Measurements from ENCODE around the gene ARSA.
"Not testable (repeated sequence)": the region's sequence is repeated elsewhere in the genome, so short reads cannot be mapped to it uniquely, and the experiment has no call there.

ARSA gene

DNA sequence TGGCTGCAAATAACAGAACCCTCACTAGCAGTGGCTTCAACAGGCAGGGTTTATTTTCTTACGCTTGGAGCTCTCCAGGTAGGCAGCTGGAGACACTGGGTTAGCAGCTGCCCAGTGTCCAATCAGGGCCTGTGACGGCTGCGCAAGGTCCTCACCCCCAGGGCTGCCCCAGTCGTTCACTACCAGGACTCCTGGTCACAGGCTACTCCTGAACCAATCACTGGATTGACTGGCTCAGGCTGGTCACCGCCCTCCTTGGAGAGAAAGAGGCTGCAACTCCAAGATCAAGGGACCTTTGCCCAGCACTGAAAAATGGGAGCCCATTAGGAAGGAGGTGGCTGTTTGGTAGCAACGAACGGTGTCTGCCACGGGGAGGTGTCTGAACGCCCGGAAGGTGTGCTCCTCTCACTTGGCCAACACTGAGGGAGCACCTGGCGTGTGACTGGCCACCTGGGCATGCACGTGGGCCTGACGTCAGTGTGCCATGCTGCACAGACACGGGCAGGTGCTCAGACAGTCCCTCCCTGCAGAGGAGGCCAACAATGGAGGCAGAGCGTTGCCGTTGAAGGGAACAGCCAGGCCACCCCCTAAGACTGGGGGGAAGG, 5.1 kb downstream of the ARSA start:
- H3K4me1 ChIP-seq: peaks cover 51% of the 10 kb centered on the region
- H4K20me1 ChIP-seq: no peaks in the 10 kb centered on the region
- H3K27me3 ChIP-seq: no peaks in the 10 kb centered on the region
- H3K9ac ChIP-seq: no peak overlapping the region
- no peaks in the 10 kb centered on the region for H3K9me3 ChIP-seq
- H3K4me3 ChIP-seq: no peak overlapping the region
- peak overlapping the region; percentile 84 for H3K4me2 ChIP-seq
- H3K36me3 ChIP-seq: peaks cover 18% of the 10 kb centered on the region; the same call in 1 of the 2 replicates
- no peak for TF ChIP-seq Cebpa-rat (IDR thresholded peaks at IDR 0.05)
- no peak overlapping the region for H3K27ac ChIP-seq

DNA sequence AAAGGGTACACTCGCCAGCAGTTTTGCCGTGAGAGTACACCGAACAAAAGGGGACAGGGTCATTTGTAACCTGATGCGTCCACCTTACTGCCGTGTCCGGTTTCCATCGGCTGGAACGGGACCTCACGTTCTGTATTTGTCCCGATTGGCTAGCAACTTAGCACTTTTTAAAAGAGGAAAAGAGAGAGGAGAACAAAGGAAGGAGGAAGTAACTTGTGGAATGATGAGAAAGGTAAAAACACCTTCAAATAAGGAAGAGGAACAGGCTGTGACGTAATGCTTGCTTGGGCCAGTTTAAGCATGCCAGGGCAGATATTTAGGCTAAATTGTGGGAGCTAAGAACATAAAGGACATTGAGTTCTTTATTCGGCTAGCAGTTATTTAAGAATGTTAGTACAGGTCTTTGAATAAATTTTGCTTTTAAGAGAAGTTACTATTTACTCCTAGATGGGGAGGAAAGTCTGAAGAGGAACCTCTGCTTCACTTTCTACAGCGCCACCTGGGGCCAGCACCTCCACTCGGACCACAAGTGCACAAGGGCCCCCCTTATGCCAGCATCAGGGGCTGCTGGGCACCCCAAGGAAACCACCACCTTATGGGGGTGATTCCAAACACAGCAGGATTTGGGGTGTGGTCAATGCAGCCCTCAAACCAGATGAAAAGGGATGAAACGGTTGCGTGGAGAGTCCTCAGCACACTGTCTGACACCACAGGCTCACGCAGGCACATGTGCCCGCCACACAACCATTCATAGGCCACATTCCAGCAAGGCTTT, 5.8 kb downstream of the ARSA start:
- no peaks in the 10 kb centered on the region for H3K27me3 ChIP-seq
- peak overlapping the region; percentile 84 for H3K4me2 ChIP-seq
- TF ChIP-seq Cebpa-rat (IDR thresholded peaks at IDR 0.05): no peak
- peaks cover 18% of the 10 kb centered on the region; the same call in 1 of the 2 replicates for H3K36me3 ChIP-seq
- no peaks in the 10 kb centered on the region for H4K20me1 ChIP-seq
- peak overlapping the region; percentile 67 for H3K27ac ChIP-seq
- H3K9ac ChIP-seq: peak overlapping the region; percentile 65; the same call in 1 of the 2 replicates
- peak overlapping the region; percentile 63 for H3K4me3 ChIP-seq
- H3K4me1 ChIP-seq: peaks cover 45% of the 10 kb centered on the region
- H3K9me3 ChIP-seq: no peaks in the 10 kb centered on the region

DNA sequence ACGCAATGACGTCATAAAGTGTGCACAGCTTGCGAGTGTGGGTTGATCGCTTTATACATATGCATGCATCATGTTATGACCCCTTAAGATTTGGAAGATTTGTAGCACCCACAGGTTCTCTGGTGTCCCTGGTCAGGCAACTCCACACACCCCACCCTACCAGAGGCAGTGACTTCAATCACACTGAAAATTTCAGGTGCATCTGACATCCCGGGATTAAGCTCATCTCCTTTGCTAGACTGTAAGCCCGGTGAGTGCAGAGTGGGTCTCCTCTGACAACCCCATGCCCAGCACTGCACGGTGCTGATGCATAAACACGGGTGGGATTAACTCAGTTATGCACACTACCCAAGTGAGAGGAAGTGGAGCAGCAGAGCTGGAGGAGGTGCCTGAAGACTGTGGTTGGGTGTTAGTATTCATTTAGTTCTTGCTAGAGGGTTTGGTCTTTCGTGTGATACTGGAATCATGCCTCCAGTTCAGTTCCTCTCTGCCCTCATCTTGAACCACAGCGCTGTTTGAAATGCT, 6.5 kb downstream of the ARSA start:
- H4K20me1 ChIP-seq: no peaks in the 10 kb centered on the region
- H3K4me1 ChIP-seq: peaks cover 38% of the 10 kb centered on the region
- peak overlapping the region; percentile 63 for H3K4me3 ChIP-seq
- no peaks in the 10 kb centered on the region for H3K9me3 ChIP-seq
- TF ChIP-seq Cebpa-rat (IDR thresholded peaks at IDR 0.05): no peak
- H3K9ac ChIP-seq: peak overlapping the region; percentile 17; the same call in 1 of the 2 replicates
- H3K4me2 ChIP-seq: peak overlapping the region; percentile 84
- H3K36me3 ChIP-seq: peaks cover 15% of the 10 kb centered on the region; the same call in 1 of the 2 replicates
- H3K27me3 ChIP-seq: no peaks in the 10 kb centered on the region
- H3K27ac ChIP-seq: peak overlapping the region; percentile 67

DNA sequence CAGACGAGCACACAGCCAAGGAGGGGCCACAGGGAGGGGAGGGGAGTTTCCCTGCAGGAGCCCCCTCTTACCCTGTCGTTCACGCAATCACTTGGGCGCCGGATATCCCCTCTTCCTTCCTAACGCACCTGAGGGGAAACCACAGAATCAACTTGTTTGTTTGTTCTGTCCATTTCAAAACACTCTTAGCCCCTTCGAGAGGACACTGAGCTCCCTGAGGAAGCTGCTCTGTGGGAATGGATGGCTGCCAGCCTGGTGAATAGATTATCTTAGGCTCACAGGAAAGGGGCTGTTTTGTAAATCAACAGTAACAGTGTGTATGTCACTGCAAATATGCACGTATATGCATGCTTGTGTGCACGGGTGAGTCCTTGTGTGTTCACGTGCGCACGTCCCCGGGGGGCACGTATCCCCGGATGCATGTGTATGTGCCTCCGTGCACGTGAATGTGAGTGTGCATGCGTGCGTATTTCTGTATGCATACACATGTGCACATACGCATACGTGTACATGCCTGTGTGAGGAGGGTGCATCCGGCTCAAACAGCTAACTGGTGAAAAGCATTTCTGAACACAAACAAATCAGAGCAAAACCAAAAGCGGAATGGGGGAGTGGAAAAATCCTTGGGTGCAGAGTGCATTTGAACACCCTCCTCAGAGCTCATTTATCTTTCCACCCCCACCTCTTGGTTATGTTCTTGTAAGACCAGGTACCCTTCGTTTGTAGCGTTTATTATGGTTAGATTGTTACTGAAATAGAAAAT, 7.2 kb downstream of the ARSA start:
- Histone ChIP-seq H3K27ac (no peak overlapping the region), H3K27me3 (no peaks in the 10 kb centered on the region), H3K9ac (no peak overlapping the region), H3K9me3 (no peaks in the 10 kb centered on the region), H3K4me3 (peak overlapping the region; percentile 63), H3K4me1 (peaks cover 36% of the 10 kb centered on the region), H4K20me1 (no peaks in the 10 kb centered on the region), H3K4me2 (peak overlapping the region; percentile 84), H3K36me3 (peaks cover 10% of the 10 kb centered on the region; the same call in 1 of the 2 replicates)
- TF ChIP-seq Cebpa-rat (IDR thresholded peaks at IDR 0.05): no peak

DNA sequence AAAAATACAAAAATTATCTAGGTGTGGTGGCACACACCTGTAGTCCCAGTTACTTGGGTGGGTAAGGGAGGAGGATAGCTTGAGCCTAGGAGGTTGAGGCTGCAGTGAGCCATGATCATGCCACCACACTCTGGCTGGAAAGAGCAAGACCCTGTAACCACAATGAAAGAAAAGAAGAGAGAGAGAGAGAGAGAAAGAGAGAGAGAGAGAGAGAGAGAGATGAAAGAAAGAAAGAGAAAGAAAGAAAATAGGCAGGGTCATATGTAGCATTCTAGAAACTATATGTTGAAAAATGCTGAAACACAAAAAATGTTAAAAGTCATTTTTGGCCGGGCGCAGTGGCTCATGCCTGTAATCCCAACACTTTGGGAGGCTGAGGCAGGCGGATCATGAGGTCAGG, 13.7 kb downstream of the ARSA start:
- not testable (repeated sequence) for H3K4me1 ChIP-seq, H3K9ac ChIP-seq, H3K4me3 ChIP-seq, H3K36me3 ChIP-seq, H3K27me3 ChIP-seq, H3K4me2 ChIP-seq, H4K20me1 ChIP-seq, H3K9me3 ChIP-seq, H3K27ac ChIP-seq

DNA sequence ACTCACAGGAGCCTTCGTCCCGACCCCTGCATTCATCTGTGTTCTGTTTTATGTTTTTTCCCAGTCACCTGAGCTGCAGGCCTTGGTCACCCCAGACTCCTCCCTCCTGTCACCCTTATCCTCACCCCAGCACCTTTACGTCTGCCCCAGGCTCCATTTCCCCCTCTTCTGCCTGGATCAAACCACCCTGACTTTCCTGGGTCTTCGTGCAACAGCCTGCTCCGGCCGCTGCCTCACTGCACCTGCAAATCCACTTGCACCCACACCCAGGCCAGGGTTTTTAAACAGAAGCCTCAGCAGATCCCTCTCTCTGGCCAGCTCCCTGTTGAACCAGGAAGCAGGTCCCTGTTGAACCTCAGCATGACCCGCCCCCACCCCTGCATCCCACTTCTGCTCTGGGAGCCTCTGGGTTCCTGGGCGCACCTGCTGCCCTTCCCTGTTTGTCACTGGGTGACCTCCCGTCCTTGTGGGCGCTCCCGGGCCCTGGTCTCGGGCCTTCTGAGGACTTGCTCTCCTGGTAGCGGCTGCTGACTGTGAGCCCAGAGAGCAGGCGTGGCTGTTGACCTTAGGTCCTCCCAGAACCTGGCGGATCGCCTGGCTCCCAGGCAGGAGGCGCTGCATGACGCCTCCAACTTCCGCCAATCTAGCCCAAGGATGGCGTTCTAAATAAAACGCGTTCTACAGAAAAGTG, 14.5 kb downstream of the ARSA start:
- TF ChIP-seq Cebpa-rat (IDR thresholded peaks at IDR 0.05): no peak
- Histone ChIP-seq H3K4me1 (no peaks in the 10 kb centered on the region), H3K9ac (no peak overlapping the region), H3K9me3 (no peaks in the 10 kb centered on the region), H3K36me3 (no peaks in the 10 kb centered on the region), H3K27me3 (0 out of 2 replicates have a peak, but pooled peaks cover 3% of the 10 kb centered on the region), H3K27ac (no peak overlapping the region), H3K4me3 (no peak overlapping the region), H4K20me1 (no peaks in the 10 kb centered on the region), H3K4me2 (no peak overlapping the region)

DNA sequence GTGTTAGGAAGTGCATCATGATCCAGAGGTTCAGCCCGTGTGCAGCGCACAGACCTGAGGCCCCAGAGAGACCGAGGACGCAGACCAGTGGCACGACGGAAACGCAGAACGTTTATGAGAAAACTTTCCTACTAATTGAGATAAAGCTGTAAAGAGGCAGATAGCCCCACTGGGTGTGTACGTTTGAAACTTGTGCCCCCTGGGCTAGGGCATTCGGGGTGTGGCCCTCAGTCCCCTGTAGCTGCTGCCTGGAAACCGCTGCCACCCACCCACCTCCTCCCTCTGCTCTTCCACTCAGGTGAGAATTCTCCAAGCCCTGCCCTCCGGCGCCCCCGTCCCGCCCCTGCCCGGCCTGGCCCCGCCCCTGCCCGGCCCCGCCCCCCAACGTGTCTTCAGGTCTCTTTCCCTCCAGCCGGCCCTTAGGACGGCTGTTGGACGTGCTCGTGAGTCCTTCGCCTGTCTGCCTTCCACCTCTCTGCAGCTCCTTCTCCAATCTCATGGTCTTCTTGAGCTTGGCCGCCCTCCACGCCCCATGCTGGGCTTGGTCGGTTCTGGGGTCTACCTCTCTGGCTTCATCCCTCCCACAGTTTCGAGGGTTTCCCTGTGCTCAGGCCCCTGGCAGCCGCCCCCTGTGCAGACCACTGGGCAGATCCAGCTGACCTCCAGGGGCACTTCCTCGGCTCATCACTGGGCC, 15.3 kb downstream of the ARSA start:
- no peak overlapping the region for H3K27ac ChIP-seq
- no peak overlapping the region for H3K4me3 ChIP-seq
- no peak overlapping the region for H3K9ac ChIP-seq
- no peak overlapping the region for H3K4me2 ChIP-seq
- H4K20me1 ChIP-seq: no peaks in the 10 kb centered on the region; the same call in 1 of the 2 replicates
- no peaks in the 10 kb centered on the region for H3K36me3 ChIP-seq
- H3K27me3 ChIP-seq: 0 out of 2 replicates have a peak, but pooled peaks cover 3% of the 10 kb centered on the region
- no peaks in the 10 kb centered on the region for H3K4me1 ChIP-seq
- TF ChIP-seq Cebpa-rat (IDR thresholded peaks at IDR 0.05): no peak
- H3K9me3 ChIP-seq: no peaks in the 10 kb centered on the region

DNA sequence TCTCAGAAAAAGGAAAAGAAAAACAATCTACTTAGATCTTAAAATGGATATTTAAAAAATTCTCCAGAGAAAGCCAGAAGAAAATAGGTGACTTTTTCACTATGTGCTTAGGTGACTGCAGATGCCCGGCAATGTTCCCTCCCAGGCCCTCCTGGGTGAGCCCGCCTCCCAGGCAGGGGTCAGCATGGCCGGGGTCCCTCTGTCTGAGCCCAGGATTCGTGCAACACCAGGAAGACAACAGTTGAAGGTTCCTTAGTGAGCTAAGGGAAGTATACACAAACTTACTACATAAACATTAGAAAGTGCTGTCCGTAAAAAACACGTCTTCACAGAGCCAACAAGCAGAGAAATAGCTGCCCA, 15.8 kb downstream of the ARSA start:
- TF ChIP-seq Cebpa-rat (IDR thresholded peaks at IDR 0.05): no peak
- H3K9ac ChIP-seq: no peak overlapping the region
- no peaks in the 10 kb centered on the region for H3K9me3 ChIP-seq
- H3K27ac ChIP-seq: no peak overlapping the region
- H3K27me3 ChIP-seq: peaks cover 7% of the 10 kb centered on the region; the same call in 1 of the 2 replicates
- no peaks in the 10 kb centered on the region; the same call in 1 of the 2 replicates for H4K20me1 ChIP-seq
- H3K36me3 ChIP-seq: no peaks in the 10 kb centered on the region
- no peaks in the 10 kb centered on the region for H3K4me1 ChIP-seq
- no peak overlapping the region for H3K4me3 ChIP-seq
- H3K4me2 ChIP-seq: no peak overlapping the region

Data from BLaER1 (cell line).